K562 (cell line): ENCODE measurements around the gene ADAMTS14. TPM values are rescaled to one million over a fixed set of nuclear protein-coding genes. Genes with fewer than 3 reads are reported as not detected.

ENCODE experiments used
- ADNP ChIP-seq: fragments of 200-800 bp; sonication (Bioruptor generic); IDR thresholded peaks from 2 replicates; pipeline ENCODE4 v1.6.1; 2016; ENCODE audit warnings: missing genetic modification characterization, missing compliant biosample characterization
- DDX20 ChIP-seq: fragments of 450-650 bp; IDR thresholded peaks from 2 replicates; pipeline ENCODE4 v1.6.1; 2016; ENCODE audit warnings: missing genetic modification characterization, low read depth, mild to moderate bottlenecking, missing compliant biosample characterization, moderate library complexity
- DEAF1 ChIP-seq: fragments of 450-650 bp; formaldehyde crosslinking; IDR thresholded peaks from 2 replicates; pipeline ENCODE4 v1.4.0; 2020; ENCODE audit warnings: mild to moderate bottlenecking, moderate library complexity
- EP400 ChIP-seq: fragments of 450-650 bp; IDR thresholded peaks from 2 replicates; pipeline ENCODE4 v1.6.1; 2017; ENCODE audit warnings: antibody characterized with exemption, mild to moderate bottlenecking, moderate library complexity
- FOS ChIP-seq: IDR thresholded peaks from 3 replicates; pipeline ENCODE4 v1.6.1; 2011; ENCODE audit not compliant: insufficient read length; ENCODE audit errors: extremely low read depth
- JUNB ChIP-seq: fragments of 450-650 bp; formaldehyde crosslinking; conservative IDR thresholded peaks from 2 replicates; pipeline ENCODE4 v1.4.0; 2020; ENCODE audit warnings: mild to moderate bottlenecking
- KLF1 ChIP-seq: fragments of 450-650 bp; IDR thresholded peaks from 2 replicates; pipeline ENCODE4 v1.6.1; 2016; ENCODE audit warnings: missing genetic modification characterization, missing compliant biosample characterization
- MGA ChIP-seq: fragments of 450-650 bp; IDR thresholded peaks from 2 replicates; pipeline ENCODE4 v1.6.1; 2016; ENCODE audit warnings: mild to moderate bottlenecking, moderate library complexity
- PCBP1 ChIP-seq: fragments of 200-400 bp; formaldehyde crosslinking; IDR thresholded peaks from 2 replicates; pipeline ENCODE4 v1.6.1; 2018; ENCODE audit warnings: mild to moderate bottlenecking, low read depth, low read length; ENCODE audit not compliant: poor library complexity, severe bottlenecking
- PHF8 ChIP-seq: fragments of 200-600 bp; sonication (generic); IDR thresholded peaks from 2 replicates; pipeline ENCODE4 v1.6.1; 2012; ENCODE audit warnings: mixed run types, mild to moderate bottlenecking, inconsistent platforms, low read length, moderate library complexity, borderline replicate concordance
- PREB ChIP-seq: sonication (generic); formaldehyde crosslinking; IDR thresholded peaks from 2 replicates; pipeline ENCODE4 v1.8.1; 2023; ENCODE audit warnings: mild to moderate bottlenecking, missing genetic modification reagents
- RBM22 ChIP-seq: fragments of 200-400 bp; formaldehyde crosslinking; IDR thresholded peaks from 2 replicates; pipeline ENCODE4 v1.6.1; 2018; ENCODE audit warnings: low read length, low read depth; ENCODE audit not compliant: poor library complexity, severe bottlenecking
- SMARCA4 ChIP-seq: fragments of 450-650 bp; IDR thresholded peaks from 2 replicates; pipeline ENCODE4 v1.6.1; 2016
- SMARCB1 ChIP-seq: IDR thresholded peaks from 2 replicates; pipeline ENCODE4 v1.6.1; 2011; ENCODE audit warnings: improper control_type of control experiment, low read depth; ENCODE audit not compliant: insufficient read length
- ZNF384 ChIP-seq: IDR thresholded peaks from 2 replicates; pipeline ENCODE4 v1.6.1; 2012; ENCODE audit warnings: low read depth, low read length, improper control_type of control experiment
- polyA plus RNA-seq, 8 experiments: library from polyadenylated mRNA; depleted of rRNA in 4 of 8; stranded (reverse) in 5 of 8; unstranded in 3 of 8; fragments of >200 nt; fragmentation: Nextera tagmentation in 2 of 8; fragmentation: Illumina TruSeq in 1 of 8; extraction: Ambion mirVana in 2 of 8; extraction: Trizol in 1 of 8; gene quantifications; 2 replicates each; pipeline versions ENCODE4 v1.2.1 to v1.2.3, GENCODE V29; 2011 to 2014; ENCODE audit warnings: inconsistent platforms in 1 of 8, missing spikeins in 1 of 8
- total RNA-seq, 7 experiments: library from RNA; depleted of rRNA in 6 of 7; stranded (reverse); fragments of >200 nt in 6 of 7; fragmentation: Illumina TruSeq in 2 of 7; extraction: Trizol in 2 of 7; gene quantifications; 2 replicates each; pipeline versions ENCODE4 v1.2.1 to v1.2.3, GENCODE V29; 2011 to 2021; ENCODE audit warnings: low replicate concordance in 1 of 7

Gene ADAMTS14
- total and polyA plus RNA-seq, 9 of the 15 experiments (the other 6 are each of a cell fraction or from before 2014, with no cell fraction given), result 0.04 to 37.4 (median 15.9) TPM

- TF ChIP-seq MGA (no peak), DDX20 (peak; percentile 67; the same call in 1 of the 2 replicates), PCBP1 (no peak), ADNP (tag) (no peak), RBM22 (no peak), EP400 (no peak), PHF8 (no peak), FOS (no peak), SMARCA4 (no peak), KLF1 (tag) (no peak), JUNB (CRISPR knock-in tag) (no peak), ZNF384 (no peak), DEAF1 (CRISPR knock-in tag) (no peak), PREB (CRISPR knock-in tag) (no peak), SMARCB1 (no peak)
Measured at GRCh38 chr10:70673929-70674559, 1.7 kb downstream of the ADAMTS14 start (continued).
